H9 (cell line): Measurements from ENCODE around the gene GRAMD1B. TPM values are rescaled to one million over a fixed set of nuclear protein-coding genes. Genes with fewer than 3 reads are reported as not detected.

Experiments
- DNase-seq: peaks from one replicate; pipeline ENCODE4 v3.0.0-alpha.2; 2017
- H2AFZ ChIP-seq: one replicate; pipeline ENCODE4 v1.6.1; 2013; ENCODE audit warnings: mild to moderate bottlenecking, low read length, control low read depth, moderate library complexity
- H2AK5ac ChIP-seq: 2 replicates; pipeline ENCODE4 v1.6.1; 2013; ENCODE audit warnings: low read length, control low read depth, mixed read lengths; ENCODE audit not compliant: insufficient read length
- H2BK120ac ChIP-seq: one replicate; pipeline ENCODE4 v1.6.1; 2013; ENCODE audit warnings: low read depth, mild to moderate bottlenecking, low read length, control low read depth, inconsistent platforms; ENCODE audit not compliant: poor library complexity, severe bottlenecking
- H2BK12ac ChIP-seq: 2 replicates; pipeline ENCODE4 v1.6.1; 2013; ENCODE audit warnings: low read length, control low read depth, mixed read lengths, low read depth; ENCODE audit not compliant: insufficient read length
- H2BK15ac ChIP-seq: 2 replicates; pipeline ENCODE4 v1.6.1; 2013; ENCODE audit warnings: low read depth, low read length, control low read depth
- H2BK20ac ChIP-seq: one replicate; pipeline ENCODE4 v1.6.1; 2013; ENCODE audit warnings: low read depth, mild to moderate bottlenecking, low read length, control low read depth, inconsistent platforms; ENCODE audit not compliant: poor library complexity, severe bottlenecking
- H2BK5ac ChIP-seq: 2 replicates; pipeline ENCODE4 v1.6.1; 2013; ENCODE audit warnings: low read length, control low read depth, mixed read lengths; ENCODE audit not compliant: insufficient read length
- H3K14ac ChIP-seq: 2 replicates; pipeline ENCODE4 v1.6.1; 2013; ENCODE audit warnings: low read length, control low read depth; ENCODE audit not compliant: insufficient read depth
- H3K18ac ChIP-seq: 2 replicates; pipeline ENCODE4 v1.6.1; 2013; ENCODE audit warnings: low read depth, mild to moderate bottlenecking, mixed read lengths, low read length, control low read depth; ENCODE audit not compliant: insufficient read length
- H3K23ac ChIP-seq: 2 replicates; pipeline ENCODE4 v1.6.1; 2013; ENCODE audit warnings: low read length, control low read depth, mixed read lengths, low read depth; ENCODE audit not compliant: insufficient read length
- H3K23me2 ChIP-seq: 2 replicates; pipeline ENCODE4 v1.6.1; 2013; ENCODE audit warnings: low read depth, mild to moderate bottlenecking, mixed read lengths, low read length, control low read depth; ENCODE audit not compliant: insufficient read length, poor library complexity, severe bottlenecking
- H3K27ac ChIP-seq: 2 replicates; pipeline ENCODE4 v1.5.1; 2013; ENCODE audit warnings: low read length, control low read depth, mixed read lengths, low read depth; ENCODE audit not compliant: insufficient read length
- H3K27me3 ChIP-seq: 2 replicates; pipeline ENCODE4 v1.6.1; 2013; ENCODE audit warnings: low read length, control low read depth, inconsistent platforms; ENCODE audit not compliant: insufficient read depth
- H3K4ac ChIP-seq: 2 replicates; pipeline ENCODE4 v1.6.1; 2013; ENCODE audit warnings: low read depth, mild to moderate bottlenecking, control low read depth, inconsistent platforms, low read length, moderate library complexity
- H3K4me1 ChIP-seq: 2 replicates; pipeline ENCODE4 v1.6.1; 2013; ENCODE audit warnings: low read length, control low read depth, inconsistent platforms; ENCODE audit not compliant: insufficient read depth
- H3K4me2 ChIP-seq: 2 replicates; pipeline ENCODE4 v1.6.1; 2013; ENCODE audit warnings: low read length, control low read depth, mixed read lengths; ENCODE audit not compliant: insufficient read length, insufficient read depth
- H3K56ac ChIP-seq: 2 replicates; pipeline ENCODE4 v1.6.1; 2013; ENCODE audit warnings: low read depth, mild to moderate bottlenecking, mixed read lengths, low read length, control low read depth; ENCODE audit not compliant: insufficient read length
- H3K79me1 ChIP-seq: 2 replicates; pipeline ENCODE4 v1.6.1; 2013; ENCODE audit warnings: low read depth, mild to moderate bottlenecking, moderate library complexity, low read length, control low read depth, inconsistent platforms; ENCODE audit not compliant: insufficient read depth, poor library complexity, severe bottlenecking
- H3K79me2 ChIP-seq: 2 replicates; pipeline ENCODE4 v1.6.1; 2013; ENCODE audit warnings: low read length, control low read depth, inconsistent platforms; ENCODE audit not compliant: insufficient read depth
- H3K9ac ChIP-seq: 2 replicates; pipeline ENCODE4 v1.6.1; 2013; ENCODE audit warnings: low read length, control low read depth, mixed read lengths; ENCODE audit not compliant: insufficient read length; ENCODE audit errors: extremely low read depth
- H3K9me3 ChIP-seq: one replicate; pipeline ENCODE4 v1.6.1; 2013; ENCODE audit warnings: low read depth, low read length, inconsistent platforms; ENCODE audit not compliant: control insufficient read depth
- H3T11ph ChIP-seq: one replicate; pipeline ENCODE4 v1.6.1; 2013; ENCODE audit warnings: mild to moderate bottlenecking, low read length, control low read depth, inconsistent platforms
- H4K20me1 ChIP-seq: one replicate; pipeline ENCODE4 v1.6.1; 2013; ENCODE audit not compliant: control insufficient read depth, insufficient read length, insufficient read depth
- H4K5ac ChIP-seq: 2 replicates; pipeline ENCODE4 v1.6.1; 2013; ENCODE audit warnings: low read depth, mild to moderate bottlenecking, mixed read lengths, low read length, control low read depth; ENCODE audit not compliant: insufficient read length
- H4K8ac ChIP-seq: replicated peaks from 2 replicates; pipeline ENCODE4 v1.6.1; 2013; ENCODE audit warnings: low read length, control low read depth, mixed read lengths, low read depth; ENCODE audit not compliant: insufficient read length
- H4K91ac ChIP-seq: 2 replicates; pipeline ENCODE4 v1.6.1; 2013; ENCODE audit warnings: low read depth, mild to moderate bottlenecking, moderate library complexity, mixed read lengths, low read length, control low read depth; ENCODE audit not compliant: insufficient read length
- H3K27ac Mint-ChIP-seq, 3 experiments: 2 replicates in 2 of 3; 3 replicates in 1 of 3; pipeline ENCODE4 v1.8.0; 2020 to 2021; ENCODE audit warnings: mixed read lengths in 3 of 3, mild to moderate bottlenecking in 1 of 3, moderate library complexity in 1 of 3
- H3K27me3 Mint-ChIP-seq: 2 replicates; pipeline ENCODE4 v1.8.0; 2021; ENCODE audit warnings: low read depth, mild to moderate bottlenecking, moderate library complexity, mixed read lengths
- H3K36me3 Mint-ChIP-seq, 3 experiments: 2 replicates in 2 of 3; 3 replicates in 1 of 3; pipeline ENCODE4 v1.8.0; 2020 to 2021; ENCODE audit warnings: low read depth in 3 of 3, mixed read lengths in 3 of 3; ENCODE audit not compliant: insufficient read depth in 1 of 3
- H3K4me1 Mint-ChIP-seq, 2 experiments: 2 replicates each; pipeline ENCODE4 v1.8.0; 2020; ENCODE audit warnings: mixed read lengths in 2 of 2
- H3K4me3 Mint-ChIP-seq, 2 experiments: 2 replicates in 1 of 2; 3 replicates in 1 of 2; pipeline ENCODE4 v1.8.0; 2020 to 2021; ENCODE audit warnings: mild to moderate bottlenecking in 2 of 2, mixed read lengths in 2 of 2, moderate library complexity in 1 of 2
- H3K9me3 Mint-ChIP-seq, 2 experiments: 2 replicates in 1 of 2; 3 replicates in 1 of 2; pipeline ENCODE4 v1.8.0; 2020; ENCODE audit warnings: mild to moderate bottlenecking in 2 of 2, mixed read lengths in 2 of 2, moderate library complexity in 1 of 2
- CTCF ChIP-seq: fragments of 200-600 bp; sonication (generic); conservative IDR thresholded peaks from 3 replicates; pipeline ENCODE4 v1.8.0; 2021; ENCODE audit warnings: antibody characterized with exemption, mild to moderate bottlenecking
- WGBS: extraction: QIAGEN DNeasy Blood & Tissue Kit; methylation state at CpG from one replicate; pipeline ENCODE4 v1.1.7; 2013; ENCODE audit warnings: missing lambda C conversion rate, low lambda C conversion rate, mixed read lengths; ENCODE audit not compliant: insufficient read length; ENCODE audit errors: extremely low coverage; 5-methylcytosine and 5-hydroxymethylcytosine counted together
- total RNA-seq: library from RNA; stranded (reverse); gene quantifications from 2 replicates; pipeline ENCODE4 v1.2.1, GENCODE V29; 2021

GRAMD1B gene
- total RNA-seq, 1 experiment from 2014 or later: 25.9 TPM

- Histone ChIP-seq H4K8ac (no peak overlapping the region), H3K27ac (no peak overlapping the region), H3K56ac (no peak overlapping the region), H3K79me2 (no peaks in the 10 kb centered on the region), H2BK15ac (no peak overlapping the region), H3K4me2 (no peak overlapping the region), H3K23ac (no peak overlapping the region), H2BK5ac (no peak overlapping the region), H2BK12ac (no peak overlapping the region), H3K9ac (no peak overlapping the region), H2AFZ (no peak overlapping the region), H3K27me3 (no peaks in the 10 kb centered on the region), H3K4ac (no peak overlapping the region), H3K4me1 (peaks cover 7% of the 10 kb centered on the region), H2BK20ac (no peak overlapping the region), H4K91ac (no peak overlapping the region), H3K9me3 (no peaks in the 10 kb centered on the region), H3T11ph (no peak overlapping the region), H3K23me2 (no peaks in the 10 kb centered on the region), H4K5ac (no peak overlapping the region), H3K14ac (no peak overlapping the region), H4K20me1 (peaks cover 2% of the 10 kb centered on the region), H2AK5ac (no peak overlapping the region), H3K18ac (no peak overlapping the region), H2BK120ac (no peak overlapping the region), H3K79me1 (no peaks in the 10 kb centered on the region)
- Mint-ChIP-seq H3K9me3 (no peaks in the 10 kb centered on the region), H3K4me3 (no peak overlapping the region), H3K36me3 (no peaks in the 10 kb centered on the region; a peak in 1 of 7 replicates), H3K27ac (no peak overlapping the region), H3K27me3 (no peaks in the 10 kb centered on the region), H3K4me1 (peaks cover 53 to 73% of the 10 kb centered on the region in 2 experiments)
- DNase-seq: no peak
- WGBS: no CpG with 5 or more reads among the region's 8 CpGs
- TF ChIP-seq CTCF: no peak
These were observed 132.8 kb downstream of the GRAMD1B start for GRCh38 chr11:123562829-123563228.
